Liver (tissue), 9 donors: ENCODE data around the gene CELF2. TPM values are rescaled to one million over a fixed set of nuclear protein-coding genes. Genes with fewer than 3 reads are reported as not detected.

ENCODE experiments used
- DNase-seq: peaks from one replicate; pipeline ENCODE4 v3.0.0-alpha.2; 2017; ENCODE audit warnings: low spot score
- H3K27ac ChIP-seq, 2 donors: one replicate each; pipeline ENCODE4 v1.7.0; 2013; ENCODE audit warnings: inconsistent platforms in 2 of 2, low read length in 2 of 2, control low read depth in 1 of 2, low read depth in 1 of 2, mild to moderate bottlenecking in 1 of 2
- H3K27me3 ChIP-seq, 4 donors: one replicate each; pipeline versions ENCODE4 v1.6.1 to v1.7.0; 2013; ENCODE audit warnings: low read length in 3 of 4, inconsistent platforms in 1 of 4, mild to moderate bottlenecking in 1 of 4, moderate library complexity in 1 of 4; ENCODE audit not compliant: control insufficient read depth in 4 of 4, insufficient read depth in 4 of 4
- H3K36me3 ChIP-seq, 4 donors: one replicate each; pipeline versions ENCODE4 v1.6.1 to v1.7.0; 2013; ENCODE audit warnings: low read length in 3 of 4, mild to moderate bottlenecking in 3 of 4, low read depth in 1 of 4, moderate library complexity in 1 of 4; ENCODE audit not compliant: control insufficient read depth in 4 of 4, insufficient read depth in 3 of 4
- H3K4me1 ChIP-seq, 4 donors: one replicate each; pipeline versions ENCODE4 v1.6.1 to v1.7.0; 2013; ENCODE audit warnings: low read length in 3 of 4, mild to moderate bottlenecking in 3 of 4, moderate library complexity in 1 of 4; ENCODE audit not compliant: control insufficient read depth in 4 of 4, insufficient read depth in 4 of 4
- H3K4me3 ChIP-seq, 3 donors: one replicate each; pipeline versions ENCODE4 v1.6.1 to v1.7.0; 2013; ENCODE audit warnings: low read length in 3 of 3, control low read depth in 1 of 3, low read depth in 1 of 3, mild to moderate bottlenecking in 1 of 3
- H3K9ac ChIP-seq, 2 donors: one replicate each; pipeline ENCODE4 v1.7.0; 2013; ENCODE audit warnings: low read length in 2 of 2, mild to moderate bottlenecking in 2 of 2, moderate library complexity in 2 of 2, control low read depth in 1 of 2, low read depth in 1 of 2
- H3K9me3 ChIP-seq, 4 donors: one replicate each; pipeline versions ENCODE4 v1.6.1 to v1.7.0; 2013; ENCODE audit warnings: low read length in 3 of 4; ENCODE audit not compliant: control insufficient read depth in 4 of 4
- EGR1 ChIP-seq, 2 donors: IDR thresholded peaks; 2 replicates each; pipeline ENCODE4 v1.6.1; 2016 to 2018; ENCODE audit warnings: antibody characterized with exemption in 2 of 2, low read depth in 2 of 2
- FOXA1 ChIP-seq: IDR thresholded peaks from 2 replicates; pipeline ENCODE4 v1.6.1; 2016; ENCODE audit warnings: antibody characterized with exemption
- FOXA2 ChIP-seq: IDR thresholded peaks from 2 replicates; pipeline ENCODE4 v1.6.1; 2016; ENCODE audit warnings: antibody characterized with exemption
- GABPA ChIP-seq, 2 donors: IDR thresholded peaks in 1 of 2; conservative IDR thresholded peaks in 1 of 2; 2 replicates each; pipeline ENCODE4 v1.6.1; 2016; ENCODE audit warnings: antibody characterized with exemption in 2 of 2, mild to moderate bottlenecking in 1 of 2, moderate library complexity in 1 of 2
- HNF4A ChIP-seq, 2 donors: conservative IDR thresholded peaks; 2 replicates each; pipeline ENCODE4 v1.6.1; 2016; ENCODE audit warnings: antibody characterized with exemption in 2 of 2, mild to moderate bottlenecking in 2 of 2
- HNF4G ChIP-seq: IDR thresholded peaks from 2 replicates; pipeline ENCODE4 v1.6.1; 2016; ENCODE audit warnings: antibody characterized with exemption
- JUND ChIP-seq, 2 donors: IDR thresholded peaks; 2 replicates each; pipeline ENCODE4 v1.6.1; 2016; ENCODE audit warnings: antibody characterized with exemption in 2 of 2
- NR2F2 ChIP-seq: IDR thresholded peaks from 2 replicates; pipeline ENCODE4 v1.6.1; 2016; ENCODE audit warnings: antibody characterized with exemption
- RAD21 ChIP-seq, 2 donors: IDR thresholded peaks; 2 replicates each; pipeline ENCODE4 v1.6.1; 2016; ENCODE audit warnings: antibody characterized with exemption in 2 of 2, mild to moderate bottlenecking in 2 of 2
- RXRA ChIP-seq, 2 donors: IDR thresholded peaks; 2 replicates each; pipeline ENCODE4 v1.6.1; 2017 to 2018; ENCODE audit warnings: antibody characterized with exemption in 2 of 2, mild to moderate bottlenecking in 1 of 2
- SP1 ChIP-seq: IDR thresholded peaks from 2 replicates; pipeline ENCODE4 v1.6.1; 2018; ENCODE audit warnings: antibody characterized with exemption, mild to moderate bottlenecking
- TAF1 ChIP-seq: conservative IDR thresholded peaks from 2 replicates; pipeline ENCODE4 v1.6.1; 2016; ENCODE audit warnings: antibody characterized with exemption, mild to moderate bottlenecking
- YY1 ChIP-seq: IDR thresholded peaks from 2 replicates; pipeline ENCODE4 v1.6.1; 2016; ENCODE audit warnings: antibody characterized with exemption, mild to moderate bottlenecking
- WGBS: extraction: QIAGEN DNeasy Blood & Tissue Kit; methylation state at CpG from one replicate; pipeline ENCODE4 v1.1.7; 2013; 5-methylcytosine and 5-hydroxymethylcytosine counted together
- polyA plus RNA-seq, 2 donors: library from polyadenylated mRNA; stranded (reverse) in 1 of 2; unstranded in 1 of 2; fragments of 200-250 nt in 1 of 2; fragments of >200 nt in 1 of 2; fragmentation: Nextera tagmentation in 1 of 2; extraction: Ambion mirVana in 1 of 2; gene quantifications; one replicate each; pipeline versions ENCODE4 v1.2.1 to v1.2.3, GENCODE V29; 2013 to 2015
- total RNA-seq, 2 donors: library from RNA; depleted of rRNA; stranded (reverse); fragments of >200 nt; gene quantifications; one replicate each; pipeline ENCODE4 v1.2.3, GENCODE V29; 2014
- TF ChIP-seq, protein P1 (sequence below): IDR thresholded peaks from 2 replicates; pipeline ENCODE4 v1.6.1; 2016; ENCODE audit warnings: antibody characterized with exemption
- TF ChIP-seq, protein P2 (sequence below): IDR thresholded peaks from 2 replicates; pipeline ENCODE4 v1.6.1; 2016; ENCODE audit warnings: antibody characterized with exemption
- TF ChIP-seq, protein P3 (sequence below): fragments of 150-350 bp; IDR thresholded peaks from 2 replicates; pipeline ENCODE4 v1.5.1; 2017; ENCODE audit warnings: improper control_type of control experiment, low read depth, low read length; ENCODE audit not compliant: missing input control
- TF ChIP-seq, protein P4 (sequence below): IDR thresholded peaks from 2 replicates; pipeline ENCODE4 v1.6.1; 2016; ENCODE audit warnings: antibody characterized with exemption
- TF ChIP-seq, protein P5 (sequence below): IDR thresholded peaks from 2 replicates; pipeline ENCODE4 v1.6.1; 2016; ENCODE audit warnings: antibody characterized with exemption, mild to moderate bottlenecking
- donor health status: healthy.
- donor health status: healthy.
- donor health status: healthy.
- donor health status: healthy.
- donor health status: healthy.

CELF2 gene
- total and polyA plus RNA-seq, 4 donors = 1.4 to 8.5 (median 5.6) TPM

DNA sequence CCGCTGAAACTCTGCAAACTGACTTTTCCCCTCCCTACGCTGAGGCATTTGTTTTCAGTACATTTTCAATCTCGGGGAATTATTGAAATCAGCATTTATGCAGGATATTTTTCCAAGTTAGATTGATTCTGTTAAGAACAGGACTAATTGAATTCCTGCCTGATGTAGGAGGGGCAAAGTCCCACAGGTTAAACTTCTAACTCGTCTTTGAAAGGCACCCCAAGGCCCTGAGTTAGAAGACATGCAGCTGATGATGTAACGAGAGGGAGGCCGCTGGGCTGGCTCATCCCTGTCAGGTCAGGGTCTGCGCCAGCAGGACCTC, 253.1 kb downstream of the CELF2 start:
- DNase-seq = no peak
- TF ChIP-seq JUND (IDR thresholded peaks at IDR 0.05) (no peak), RXRA (IDR thresholded peaks at IDR 0.05) (no peak), EGR1 (IDR thresholded peaks at IDR 0.05; ENCODE audit: low read depth in 2 of 2) (no peak), YY1 (no peak), HNF4A (conservative IDR thresholded peaks at IDR 0.05) (no peak), FOXA2 (no peak), NR2F2 (no peak), FOXA1 (no peak), HNF4G (no peak), GABPA (IDR thresholded peaks at IDR 0.05 in 1 of 2, conservative IDR thresholded peaks at IDR 0.05 in 1 of 2) (no peak), RAD21 (IDR thresholded peaks at IDR 0.05) (no peak), TAF1 (no peak), SP1 (no peak)
- TF ChIP-seq, protein P1, sequence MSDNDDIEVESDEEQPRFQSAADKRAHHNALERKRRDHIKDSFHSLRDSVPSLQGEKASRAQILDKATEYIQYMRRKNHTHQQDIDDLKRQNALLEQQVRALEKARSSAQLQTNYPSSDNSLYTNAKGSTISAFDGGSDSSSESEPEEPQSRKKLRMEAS = no peak
- TF ChIP-seq, protein P2, sequence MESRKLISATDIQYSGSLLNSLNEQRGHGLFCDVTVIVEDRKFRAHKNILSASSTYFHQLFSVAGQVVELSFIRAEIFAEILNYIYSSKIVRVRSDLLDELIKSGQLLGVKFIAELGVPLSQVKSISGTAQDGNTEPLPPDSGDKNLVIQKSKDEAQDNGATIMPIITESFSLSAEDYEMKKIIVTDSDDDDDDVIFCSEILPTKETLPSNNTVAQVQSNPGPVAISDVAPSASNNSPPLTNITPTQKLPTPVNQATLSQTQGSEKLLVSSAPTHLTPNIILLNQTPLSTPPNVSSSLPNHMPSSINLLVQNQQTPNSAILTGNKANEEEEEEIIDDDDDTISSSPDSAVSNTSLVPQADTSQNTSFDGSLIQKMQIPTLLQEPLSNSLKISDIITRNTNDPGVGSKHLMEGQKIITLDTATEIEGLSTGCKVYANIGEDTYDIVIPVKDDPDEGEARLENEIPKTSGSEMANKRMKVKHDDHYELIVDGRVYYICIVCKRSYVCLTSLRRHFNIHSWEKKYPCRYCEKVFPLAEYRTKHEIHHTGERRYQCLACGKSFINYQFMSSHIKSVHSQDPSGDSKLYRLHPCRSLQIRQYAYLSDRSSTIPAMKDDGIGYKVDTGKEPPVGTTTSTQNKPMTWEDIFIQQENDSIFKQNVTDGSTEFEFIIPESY = no peak
- TF ChIP-seq, protein P3, sequence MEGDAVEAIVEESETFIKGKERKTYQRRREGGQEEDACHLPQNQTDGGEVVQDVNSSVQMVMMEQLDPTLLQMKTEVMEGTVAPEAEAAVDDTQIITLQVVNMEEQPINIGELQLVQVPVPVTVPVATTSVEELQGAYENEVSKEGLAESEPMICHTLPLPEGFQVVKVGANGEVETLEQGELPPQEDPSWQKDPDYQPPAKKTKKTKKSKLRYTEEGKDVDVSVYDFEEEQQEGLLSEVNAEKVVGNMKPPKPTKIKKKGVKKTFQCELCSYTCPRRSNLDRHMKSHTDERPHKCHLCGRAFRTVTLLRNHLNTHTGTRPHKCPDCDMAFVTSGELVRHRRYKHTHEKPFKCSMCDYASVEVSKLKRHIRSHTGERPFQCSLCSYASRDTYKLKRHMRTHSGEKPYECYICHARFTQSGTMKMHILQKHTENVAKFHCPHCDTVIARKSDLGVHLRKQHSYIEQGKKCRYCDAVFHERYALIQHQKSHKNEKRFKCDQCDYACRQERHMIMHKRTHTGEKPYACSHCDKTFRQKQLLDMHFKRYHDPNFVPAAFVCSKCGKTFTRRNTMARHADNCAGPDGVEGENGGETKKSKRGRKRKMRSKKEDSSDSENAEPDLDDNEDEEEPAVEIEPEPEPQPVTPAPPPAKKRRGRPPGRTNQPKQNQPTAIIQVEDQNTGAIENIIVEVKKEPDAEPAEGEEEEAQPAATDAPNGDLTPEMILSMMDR = no peak
- TF ChIP-seq, protein P4, sequence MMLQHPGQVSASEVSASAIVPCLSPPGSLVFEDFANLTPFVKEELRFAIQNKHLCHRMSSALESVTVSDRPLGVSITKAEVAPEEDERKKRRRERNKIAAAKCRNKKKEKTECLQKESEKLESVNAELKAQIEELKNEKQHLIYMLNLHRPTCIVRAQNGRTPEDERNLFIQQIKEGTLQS = no peak
- TF ChIP-seq, protein P5, sequence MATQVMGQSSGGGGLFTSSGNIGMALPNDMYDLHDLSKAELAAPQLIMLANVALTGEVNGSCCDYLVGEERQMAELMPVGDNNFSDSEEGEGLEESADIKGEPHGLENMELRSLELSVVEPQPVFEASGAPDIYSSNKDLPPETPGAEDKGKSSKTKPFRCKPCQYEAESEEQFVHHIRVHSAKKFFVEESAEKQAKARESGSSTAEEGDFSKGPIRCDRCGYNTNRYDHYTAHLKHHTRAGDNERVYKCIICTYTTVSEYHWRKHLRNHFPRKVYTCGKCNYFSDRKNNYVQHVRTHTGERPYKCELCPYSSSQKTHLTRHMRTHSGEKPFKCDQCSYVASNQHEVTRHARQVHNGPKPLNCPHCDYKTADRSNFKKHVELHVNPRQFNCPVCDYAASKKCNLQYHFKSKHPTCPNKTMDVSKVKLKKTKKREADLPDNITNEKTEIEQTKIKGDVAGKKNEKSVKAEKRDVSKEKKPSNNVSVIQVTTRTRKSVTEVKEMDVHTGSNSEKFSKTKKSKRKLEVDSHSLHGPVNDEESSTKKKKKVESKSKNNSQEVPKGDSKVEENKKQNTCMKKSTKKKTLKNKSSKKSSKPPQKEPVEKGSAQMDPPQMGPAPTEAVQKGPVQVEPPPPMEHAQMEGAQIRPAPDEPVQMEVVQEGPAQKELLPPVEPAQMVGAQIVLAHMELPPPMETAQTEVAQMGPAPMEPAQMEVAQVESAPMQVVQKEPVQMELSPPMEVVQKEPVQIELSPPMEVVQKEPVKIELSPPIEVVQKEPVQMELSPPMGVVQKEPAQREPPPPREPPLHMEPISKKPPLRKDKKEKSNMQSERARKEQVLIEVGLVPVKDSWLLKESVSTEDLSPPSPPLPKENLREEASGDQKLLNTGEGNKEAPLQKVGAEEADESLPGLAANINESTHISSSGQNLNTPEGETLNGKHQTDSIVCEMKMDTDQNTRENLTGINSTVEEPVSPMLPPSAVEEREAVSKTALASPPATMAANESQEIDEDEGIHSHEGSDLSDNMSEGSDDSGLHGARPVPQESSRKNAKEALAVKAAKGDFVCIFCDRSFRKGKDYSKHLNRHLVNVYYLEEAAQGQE = no peak
- no peak overlapping the region for H3K9ac ChIP-seq
- 33% methylated on average over 7 of the region's 7 CpGs for WGBS
- H3K9me3 ChIP-seq = no peaks in the 10 kb centered on the region
- peaks cover 0 to 5% (median 0%) of the 10 kb centered on the region in 4 donors for H3K4me1 ChIP-seq
- H3K27me3 ChIP-seq = peaks cover 0 to 2% (median 0%) of the 10 kb centered on the region in 4 donors
- no peak overlapping the region for H3K4me3 ChIP-seq
- H3K36me3 ChIP-seq = peaks cover 0 to 5% (median 0%) of the 10 kb centered on the region in 4 donors
- H3K27ac ChIP-seq = no peak overlapping the region
